HT-29 (cell line): ENCODE measurements around the gene BACH2. TPM values are rescaled to one million over a fixed set of nuclear protein-coding genes. Genes with fewer than 3 reads are reported as not detected.

ENCODE experiments used
- DNase-seq: peaks from one replicate; pipeline ENCODE4 v3.0.0-alpha.2; 2015; ENCODE audit warnings: low spot score
- total RNA-seq: library from RNA; depleted of rRNA; stranded (reverse); fragments of >200 nt; shearing (Covaris generic); gene quantifications from 2 replicates; pipeline ENCODE4 v1.2.3, GENCODE V29; 2014

BACH2 gene
- total RNA-seq, 1 experiment from 2014 or later: not detected

DNA sequence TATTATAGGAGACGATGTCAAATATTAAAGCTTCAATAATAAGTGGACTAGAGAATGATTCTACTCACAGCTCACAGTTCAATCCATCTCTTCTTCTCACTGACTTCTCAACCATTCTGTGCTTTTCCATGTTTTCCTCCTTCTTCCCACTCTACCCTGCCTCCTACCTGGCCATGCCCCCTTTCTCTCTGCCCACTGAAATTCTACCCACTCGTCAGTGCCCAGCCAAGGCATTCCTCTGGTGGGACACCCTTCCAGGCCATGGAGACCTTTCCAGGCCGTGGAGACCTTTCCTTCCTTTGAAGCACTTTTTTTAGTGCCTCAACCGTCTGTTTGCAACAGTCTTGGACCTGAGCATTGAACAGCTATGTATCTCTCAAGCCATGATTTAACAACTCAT, 18.5 kb downstream of the BACH2 start:
- DNase-seq: no peak

DNA sequence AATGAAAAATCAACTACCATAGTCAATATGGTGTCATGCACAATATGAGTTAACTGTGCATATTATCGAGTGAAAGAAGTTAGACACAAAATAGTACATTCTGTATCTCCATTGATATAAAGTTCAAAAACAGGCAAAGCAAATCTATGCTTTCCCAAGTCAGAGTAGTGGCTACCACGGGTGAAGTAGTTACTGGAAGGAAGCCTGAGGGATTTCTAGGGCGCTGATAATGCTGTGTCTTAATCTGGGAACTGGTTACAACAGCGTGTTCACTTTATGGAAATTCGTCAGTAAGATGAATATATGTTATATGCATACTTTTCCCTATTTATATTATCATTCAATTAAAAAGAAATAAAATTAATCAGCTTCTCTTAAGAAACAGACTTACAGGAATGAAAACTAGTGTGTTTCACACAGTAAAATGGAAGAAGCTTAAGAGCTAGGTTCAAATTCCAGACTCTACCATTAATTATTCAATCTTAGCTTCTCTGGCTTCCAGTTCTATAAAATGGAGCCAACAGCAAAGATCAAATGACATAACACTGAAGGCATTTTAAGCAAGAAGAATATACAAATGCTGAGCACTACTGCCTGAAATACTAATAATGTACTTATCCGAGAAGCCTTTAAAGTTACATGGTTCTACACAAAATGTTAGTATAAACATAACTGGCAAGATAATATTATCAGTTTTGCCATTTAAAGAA, 19.2 kb downstream of the BACH2 start:
- no peak for DNase-seq

DNA sequence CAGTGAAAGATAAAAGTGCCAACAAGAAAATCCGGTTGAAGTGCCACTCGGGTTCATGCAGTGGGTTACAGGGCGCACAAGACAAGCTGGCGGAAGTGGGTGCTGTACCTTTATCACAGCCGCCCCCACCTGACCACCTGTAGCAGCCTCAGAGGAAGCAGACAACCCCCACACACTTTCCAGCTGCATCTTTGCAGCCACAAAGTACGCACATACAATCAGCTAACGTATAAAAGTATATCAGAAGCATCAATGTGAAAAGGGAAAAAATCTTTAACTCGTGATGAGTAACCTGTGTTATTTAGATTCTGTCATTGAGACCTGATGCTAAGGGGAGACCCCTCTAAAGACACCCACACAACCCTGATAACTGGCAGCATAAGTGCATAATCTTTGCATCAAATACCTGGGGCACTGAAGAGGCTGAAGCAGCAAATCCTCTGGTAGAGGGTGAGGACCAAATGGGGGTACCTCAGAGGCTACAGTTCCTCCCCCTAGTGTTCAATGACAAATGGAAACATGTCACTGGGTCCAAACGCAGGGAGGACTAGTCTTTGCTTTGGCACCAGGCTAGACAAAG, 22.1 kb downstream of the BACH2 start:
- no peak for DNase-seq

DNA sequence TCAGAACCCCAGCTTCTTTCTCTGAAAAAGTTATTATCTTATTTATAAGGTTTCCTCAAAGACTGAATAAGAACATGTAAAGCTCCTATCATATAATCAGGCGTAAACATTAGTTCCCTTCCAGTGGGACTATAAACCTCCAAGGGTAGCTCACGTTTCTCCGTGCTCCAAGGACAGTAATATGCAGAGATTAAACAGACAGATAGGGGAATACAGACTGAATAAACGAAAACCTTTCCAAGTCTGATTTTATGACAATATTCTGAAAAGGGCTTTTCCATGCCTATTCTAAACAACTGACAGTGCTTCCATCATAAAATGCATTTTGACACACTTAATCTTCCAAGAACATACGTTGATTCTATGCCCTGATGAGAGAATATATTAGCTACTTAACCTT, 22.8 kb downstream of the BACH2 start:
- no peak for DNase-seq

DNA sequence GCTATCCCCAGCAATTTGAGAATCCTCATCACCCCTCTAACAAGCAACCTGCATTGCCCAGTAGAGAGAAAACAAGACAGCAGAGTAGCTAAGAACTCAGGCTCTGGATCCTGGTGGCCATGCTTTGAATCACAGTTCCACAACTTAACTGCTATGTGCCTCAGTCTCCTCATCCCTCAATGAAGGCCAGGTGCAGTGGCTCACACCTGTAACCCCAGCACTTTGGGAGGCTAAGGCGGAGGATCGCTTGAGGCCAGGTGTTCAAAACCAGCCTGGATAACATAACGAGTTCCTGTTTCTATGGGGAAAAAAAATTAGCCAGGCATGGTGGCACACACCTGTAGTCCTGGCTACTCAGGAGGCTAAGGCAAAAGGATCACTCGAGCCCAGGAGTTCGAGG, 23.7 kb downstream of the BACH2 start:
- no peak for DNase-seq

DNA sequence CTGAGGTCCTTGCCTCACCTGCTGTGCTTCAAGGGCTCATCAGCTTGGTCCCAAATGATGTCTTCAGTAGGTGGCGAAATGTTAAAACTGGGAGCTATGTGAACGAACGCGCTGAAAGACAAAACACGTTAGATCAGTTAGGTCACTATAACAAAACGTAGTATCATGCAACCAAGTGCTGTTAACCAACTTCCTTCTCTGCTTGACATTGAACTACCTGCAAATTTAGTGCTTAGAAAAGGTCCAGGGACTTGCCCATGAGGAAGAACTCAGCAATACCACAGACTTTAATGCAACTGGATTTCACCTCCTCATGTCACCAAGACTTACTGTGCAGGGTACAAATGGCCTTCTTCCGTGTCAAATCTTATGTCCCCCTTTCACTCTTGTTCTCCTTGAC, 24.8 kb downstream of the BACH2 start:
- DNase-seq: no peak

DNA sequence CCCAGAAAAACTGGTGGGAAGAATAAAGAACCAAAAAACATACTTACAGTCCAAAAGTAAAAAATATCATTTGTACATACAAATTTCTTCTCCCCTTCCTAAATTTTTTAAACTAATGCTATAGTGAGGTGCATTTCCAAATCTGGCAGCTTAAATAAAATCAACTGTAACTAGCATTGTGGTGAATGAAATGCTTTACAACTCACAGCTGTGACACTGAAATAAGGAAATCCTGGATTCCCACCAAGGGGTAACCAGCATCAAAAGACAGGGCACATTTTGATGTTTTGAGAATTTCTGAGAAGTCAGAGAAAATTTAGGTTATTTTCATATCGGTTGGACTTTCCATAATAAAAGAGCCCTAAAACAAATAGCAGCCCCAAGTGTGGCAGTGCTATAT, 27.3 kb downstream of the BACH2 start:
- no peak for DNase-seq

DNA sequence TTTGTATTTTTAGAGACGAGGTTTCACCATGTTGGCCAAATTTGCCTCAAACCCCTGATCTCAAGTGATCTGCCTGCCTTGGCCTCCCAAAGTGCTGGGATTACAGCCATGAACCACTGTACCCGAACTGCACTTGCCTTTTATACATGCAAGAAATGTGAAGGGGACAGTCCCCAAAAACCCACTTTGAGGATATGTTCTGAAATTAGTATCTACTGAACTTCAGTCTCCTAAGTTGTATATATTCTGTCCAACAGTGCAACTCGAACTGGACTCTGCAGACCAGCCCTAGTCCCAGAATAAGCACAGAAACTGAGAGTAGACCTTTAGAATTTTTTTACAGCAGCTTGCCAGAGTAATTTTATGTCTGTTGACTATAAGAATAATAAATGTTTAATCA, 28.5 kb downstream of the BACH2 start:
- DNase-seq: no peak

DNA sequence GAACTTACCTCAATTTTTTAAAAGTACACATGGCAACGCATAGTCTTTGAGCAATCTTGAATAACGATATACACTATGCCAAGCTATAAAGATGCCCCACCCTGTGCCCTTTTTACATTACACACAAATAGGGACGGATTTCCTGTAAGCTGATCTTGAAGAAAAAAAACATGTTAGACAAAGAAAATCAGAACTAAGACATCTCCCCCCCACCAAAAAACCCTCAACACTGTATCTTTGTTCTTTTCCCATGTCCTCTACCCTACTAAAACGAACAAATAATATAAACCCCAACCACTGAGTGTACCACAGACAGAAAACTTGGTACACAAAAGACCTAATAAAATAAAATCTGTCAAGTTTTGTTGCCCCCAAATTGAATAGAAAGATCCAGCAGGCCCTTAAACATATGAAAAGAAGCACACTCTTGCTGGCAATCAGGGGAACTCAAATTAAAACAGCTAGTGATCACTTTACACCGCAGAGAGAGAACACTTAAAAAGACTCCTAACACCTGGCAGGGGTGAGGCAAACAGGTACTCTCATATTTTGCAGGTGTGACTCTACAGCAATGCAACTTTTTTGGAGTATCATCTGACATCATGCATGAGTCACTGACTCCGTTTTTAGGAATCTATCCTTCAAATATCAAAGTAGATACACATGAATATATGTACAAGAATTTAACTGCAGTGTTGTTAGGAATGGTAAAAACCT, 29.6 kb downstream of the BACH2 start:
- no peak for DNase-seq

DNA sequence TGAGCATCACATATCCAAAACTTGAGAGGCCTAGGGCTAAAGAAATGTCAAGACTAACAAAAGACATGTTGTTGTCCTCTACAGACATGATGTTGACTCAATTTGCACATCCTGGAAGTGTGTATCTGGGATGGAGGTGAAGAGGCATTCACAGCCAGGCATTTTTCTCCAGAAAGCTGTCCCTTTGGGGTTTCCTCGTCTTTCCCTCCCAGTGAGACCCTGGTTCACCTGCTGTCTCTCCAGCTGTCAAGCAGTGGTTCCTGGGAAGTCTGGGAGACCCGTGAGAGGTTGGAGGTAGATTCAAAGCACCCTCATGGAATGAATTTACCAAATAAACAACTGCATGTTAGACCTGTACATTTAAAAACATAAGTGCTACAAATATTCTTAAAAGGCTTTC, 32.1 kb downstream of the BACH2 start:
- no peak for DNase-seq

DNA sequence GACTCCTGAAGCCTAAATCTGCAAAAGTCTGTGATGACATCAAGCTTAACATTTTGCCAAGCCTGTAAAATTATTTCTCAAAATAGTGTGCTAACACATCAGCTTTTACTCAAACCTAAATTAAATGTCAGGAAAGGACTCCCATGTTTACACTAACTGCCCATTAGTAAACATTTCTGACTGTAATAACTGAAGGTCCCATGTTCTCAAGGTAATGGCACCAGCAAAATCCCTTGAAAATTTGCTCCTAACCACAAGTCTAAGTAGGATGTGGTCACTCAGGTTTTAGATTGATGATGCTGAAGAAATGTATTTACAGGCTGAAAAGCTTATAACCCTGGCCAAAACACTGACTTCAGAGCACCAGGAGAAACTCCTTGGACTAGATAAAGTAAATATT, 33.0 kb downstream of the BACH2 start:
- no peak for DNase-seq

DNA sequence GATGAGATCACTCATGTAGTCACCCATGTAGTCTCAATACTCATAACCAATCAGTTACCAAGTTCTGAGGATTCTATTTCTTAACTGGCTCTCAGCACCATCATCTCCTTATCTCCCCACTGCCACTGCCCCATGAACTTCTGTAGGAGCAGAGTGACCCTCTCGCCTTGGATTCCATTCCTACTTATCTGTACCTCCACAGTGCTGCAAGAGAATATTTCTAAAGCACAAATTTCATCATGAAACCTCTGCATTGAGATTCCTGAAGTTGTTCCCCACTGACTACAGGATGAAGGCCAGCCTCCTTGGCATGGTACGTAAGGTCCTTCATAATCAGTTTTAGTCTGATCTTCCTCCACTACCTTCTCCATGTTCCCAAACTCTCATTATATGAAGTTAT, 34.8 kb downstream of the BACH2 start:
- no peak for DNase-seq

DNA sequence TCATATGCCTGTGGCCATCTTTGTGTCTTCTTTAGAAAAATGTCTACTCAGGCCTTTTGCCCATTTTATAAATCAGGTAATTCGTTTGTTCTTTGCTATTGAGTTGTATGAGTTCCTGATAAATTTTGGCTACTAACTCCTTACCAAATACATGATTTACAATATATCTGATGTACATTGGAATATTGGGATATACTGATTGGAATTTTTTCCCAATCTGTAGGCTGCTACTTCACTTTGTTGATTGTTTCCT, 39.2 kb downstream of the BACH2 start:
- no peak for DNase-seq

DNA sequence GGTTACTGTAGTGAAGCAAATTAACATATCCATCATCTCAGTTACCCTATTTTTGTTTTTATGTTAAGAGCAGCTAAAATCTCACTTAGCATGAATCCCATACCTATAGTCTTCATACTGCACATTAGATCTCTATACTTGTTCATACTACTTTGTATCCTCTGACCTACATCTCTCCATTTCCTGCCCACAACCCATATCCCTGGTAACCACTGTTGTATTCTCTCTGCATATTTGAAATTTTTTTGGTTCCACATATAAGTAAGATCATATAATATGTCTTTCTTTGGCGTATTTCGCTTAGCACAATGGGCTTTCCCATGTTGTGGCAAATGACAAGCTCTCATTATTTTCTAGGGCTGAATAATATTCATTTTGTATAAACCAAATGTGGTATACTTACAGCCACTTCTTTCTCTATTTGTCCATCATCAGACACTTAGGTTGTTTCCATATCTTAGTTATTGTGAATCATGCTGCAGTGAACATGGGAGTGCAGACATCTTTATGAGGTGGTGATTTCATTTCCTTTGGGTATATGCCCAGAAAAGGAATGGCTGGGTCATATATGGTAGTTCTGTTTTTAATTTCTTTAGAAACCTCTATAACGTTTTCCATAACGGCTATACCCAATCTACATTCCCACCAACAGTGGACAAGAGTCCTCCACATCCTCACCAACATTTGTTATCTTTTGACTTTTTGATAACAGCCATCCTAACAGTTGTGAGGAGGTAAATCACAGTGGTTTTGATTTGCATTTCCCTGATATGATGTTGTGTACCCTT, 39.8 kb downstream of the BACH2 start:
- DNase-seq: no peak

DNA sequence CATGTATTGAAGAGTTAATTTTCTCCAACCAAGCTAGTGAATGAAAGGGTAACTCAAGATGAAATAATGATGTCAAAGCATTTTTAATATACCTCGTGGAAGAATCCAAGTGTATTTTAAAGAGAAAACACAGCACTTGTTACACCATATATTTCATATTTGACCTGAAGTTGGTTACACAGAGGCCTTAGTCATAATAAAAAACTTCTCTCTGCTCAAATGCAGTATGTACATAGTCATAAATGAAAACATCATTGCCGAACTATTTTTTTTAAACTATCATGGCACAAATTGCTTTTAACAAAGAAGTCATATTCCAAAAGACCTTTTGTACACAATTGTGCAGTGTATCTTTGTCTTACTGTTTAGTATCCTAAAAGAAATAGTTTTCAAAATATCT, 43.0 kb downstream of the BACH2 start:
- DNase-seq: no peak

DNA sequence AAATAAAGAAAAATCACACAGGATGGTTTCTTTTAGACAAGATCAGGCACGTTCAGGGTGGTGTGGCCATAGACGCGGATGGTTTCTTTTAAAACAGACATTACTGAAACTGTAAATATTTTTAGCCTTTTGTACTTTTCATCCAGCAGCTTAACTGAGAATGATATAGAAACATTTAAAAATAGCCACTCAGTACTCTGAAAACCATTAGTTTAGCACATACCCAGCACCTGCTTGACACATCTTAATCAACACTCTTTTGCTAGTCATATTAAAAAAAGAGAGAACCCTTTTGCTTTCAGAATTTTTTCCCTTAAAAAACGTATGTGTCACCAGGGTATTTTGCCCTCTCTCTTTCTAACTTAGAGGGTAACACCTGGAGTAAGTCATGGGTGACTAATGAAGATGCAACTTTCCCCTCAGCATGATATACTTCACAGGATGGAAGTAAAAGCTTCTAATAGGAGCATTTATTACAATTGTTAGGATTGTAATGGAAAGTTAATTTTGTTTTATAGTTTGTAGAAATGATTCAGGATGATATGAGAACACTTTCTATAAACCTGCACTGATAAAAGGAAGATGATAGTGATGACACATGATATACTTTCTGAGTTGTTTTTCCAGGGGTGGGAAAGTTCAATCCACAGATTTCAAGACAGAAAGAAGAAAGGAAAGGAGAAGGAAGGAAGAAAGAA, 45.2 kb downstream of the BACH2 start:
- no peak for DNase-seq

DNA sequence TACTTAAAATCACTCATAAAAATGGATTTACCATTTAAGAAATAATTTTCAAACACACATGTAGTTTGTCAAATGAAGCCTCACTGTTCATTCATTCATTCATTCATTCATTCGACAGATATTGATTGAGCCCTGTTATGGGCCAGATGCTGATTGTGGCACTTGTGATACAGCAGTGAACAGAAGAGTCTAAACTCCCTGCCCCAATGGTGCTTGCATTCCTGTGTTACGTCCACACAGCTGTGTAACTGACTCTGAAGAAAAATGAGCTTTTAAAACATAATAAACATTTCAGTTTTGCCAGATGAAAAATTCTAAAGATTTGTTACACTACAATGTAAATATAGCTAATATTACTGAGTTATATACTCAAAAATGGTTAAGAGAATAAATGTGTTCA, 46.2 kb downstream of the BACH2 start:
- DNase-seq: no peak

DNA sequence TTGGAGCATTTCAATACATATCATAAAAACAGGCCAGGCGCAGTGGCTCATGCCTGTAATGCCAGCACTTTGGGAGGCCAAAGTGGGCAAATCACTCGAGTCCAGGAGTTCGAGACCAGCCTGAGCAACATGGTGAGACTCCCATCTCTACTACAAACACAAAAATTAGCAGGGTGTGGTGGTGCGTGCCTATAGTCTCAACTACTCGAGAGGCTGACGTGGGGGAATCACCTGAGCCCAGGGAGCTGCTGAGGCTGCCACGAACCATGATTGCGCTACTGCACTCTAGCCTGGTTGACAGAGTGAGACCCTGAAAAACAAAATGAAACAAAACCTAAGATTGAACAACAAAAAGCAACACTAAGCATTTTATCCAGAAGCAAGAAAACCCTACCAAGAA, 47.2 kb downstream of the BACH2 start:
- DNase-seq: no peak

DNA sequence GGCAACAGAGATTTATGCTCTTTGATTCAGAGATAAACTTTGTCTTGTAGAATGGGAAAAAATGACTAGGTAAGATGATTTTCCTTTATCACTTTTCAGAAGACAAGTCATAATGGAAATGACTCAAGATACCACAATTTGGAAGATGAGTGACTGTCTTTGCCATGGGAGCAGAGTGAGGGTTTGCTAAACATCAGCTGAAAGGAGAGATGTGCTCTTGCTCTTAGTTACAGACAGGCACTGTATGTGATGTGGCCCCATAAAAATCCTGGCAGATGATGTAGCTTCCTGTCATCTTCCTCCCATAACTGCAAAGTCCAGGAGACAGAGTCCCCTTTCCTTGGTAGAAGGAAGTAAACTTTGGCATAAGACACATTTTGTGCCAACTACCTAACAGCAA, 47.6 kb downstream of the BACH2 start:
- no peak for DNase-seq

DNA sequence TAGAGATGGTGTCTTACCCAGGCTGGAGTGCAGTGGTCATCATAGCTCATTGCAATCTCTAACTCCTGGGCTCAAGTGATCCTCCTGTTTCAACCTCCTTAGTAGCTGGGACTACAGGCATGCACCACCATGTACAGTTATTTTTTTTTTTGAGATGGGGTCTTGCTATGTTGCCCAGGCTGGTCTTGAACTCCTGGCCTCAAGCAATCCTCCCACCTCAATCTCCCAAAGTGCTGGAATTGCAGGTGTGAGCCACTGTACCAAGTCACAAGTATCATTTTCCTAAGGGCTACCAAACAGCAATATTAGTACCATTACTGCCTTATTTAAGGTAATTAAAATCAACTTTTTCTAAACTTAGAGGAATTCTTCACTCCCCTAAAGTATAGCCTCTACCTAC, 49.4 kb downstream of the BACH2 start:
- no peak for DNase-seq

DNA sequence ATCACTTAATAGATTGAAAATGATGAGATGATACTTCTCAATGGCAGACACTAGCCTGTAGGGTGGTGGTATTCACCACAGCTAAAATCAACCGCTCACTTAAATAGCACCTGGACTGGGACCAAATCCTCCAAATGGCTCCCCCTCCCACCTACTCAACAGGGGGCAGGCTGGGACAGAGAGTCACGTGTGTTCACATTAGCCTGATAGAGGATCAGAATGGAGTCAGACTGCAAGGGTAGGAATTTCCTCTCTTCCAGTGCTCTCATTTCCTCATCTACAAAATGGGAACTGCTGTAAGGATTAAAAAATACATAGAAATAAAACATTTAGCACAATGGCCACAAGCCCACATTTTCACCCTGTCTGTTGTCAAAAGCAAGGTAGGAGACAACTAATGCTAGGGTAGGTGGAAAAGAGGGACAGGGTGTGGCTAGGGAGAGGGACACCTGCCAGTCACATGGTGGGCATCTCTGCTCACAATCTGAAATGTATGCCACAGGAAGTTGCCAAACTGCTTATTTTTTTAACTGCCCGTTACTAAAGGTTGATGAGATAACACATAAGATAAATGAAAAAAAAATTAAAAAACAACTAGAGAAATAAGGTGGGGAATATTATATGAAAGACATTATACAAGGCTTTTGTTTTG, 55.3 kb downstream of the BACH2 start:
- no peak for DNase-seq
